ENCODE data around the gene PI4K2A.

DNA sequence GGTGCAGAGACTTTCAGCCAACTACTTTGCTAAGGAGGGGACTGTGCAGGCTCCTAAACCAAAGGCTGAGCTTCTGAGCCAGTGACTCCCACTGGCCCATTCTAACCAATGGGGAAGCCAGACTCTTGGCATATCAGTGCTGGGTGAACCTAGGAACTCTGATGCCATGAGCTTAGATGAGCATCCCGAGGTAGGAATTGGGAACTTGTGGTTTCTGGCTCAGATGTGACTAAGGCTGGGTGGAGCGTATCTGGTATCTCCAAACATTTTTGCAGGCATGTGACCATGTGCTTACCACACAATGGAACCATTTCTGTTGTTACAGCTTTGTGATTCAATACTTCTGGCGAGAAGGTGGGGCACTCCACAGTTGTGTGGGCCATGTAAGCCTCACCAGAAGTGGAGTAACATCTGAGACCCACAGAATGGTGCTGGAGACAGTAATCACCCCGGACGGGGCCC is 49.1 kb downstream of the PI4K2A start:
- TF ChIP-seq CBFB (CRISPR knock-in tag; IDR thresholded peaks at IDR 0.05): no peak
- TF ChIP-seq, protein P1, sequence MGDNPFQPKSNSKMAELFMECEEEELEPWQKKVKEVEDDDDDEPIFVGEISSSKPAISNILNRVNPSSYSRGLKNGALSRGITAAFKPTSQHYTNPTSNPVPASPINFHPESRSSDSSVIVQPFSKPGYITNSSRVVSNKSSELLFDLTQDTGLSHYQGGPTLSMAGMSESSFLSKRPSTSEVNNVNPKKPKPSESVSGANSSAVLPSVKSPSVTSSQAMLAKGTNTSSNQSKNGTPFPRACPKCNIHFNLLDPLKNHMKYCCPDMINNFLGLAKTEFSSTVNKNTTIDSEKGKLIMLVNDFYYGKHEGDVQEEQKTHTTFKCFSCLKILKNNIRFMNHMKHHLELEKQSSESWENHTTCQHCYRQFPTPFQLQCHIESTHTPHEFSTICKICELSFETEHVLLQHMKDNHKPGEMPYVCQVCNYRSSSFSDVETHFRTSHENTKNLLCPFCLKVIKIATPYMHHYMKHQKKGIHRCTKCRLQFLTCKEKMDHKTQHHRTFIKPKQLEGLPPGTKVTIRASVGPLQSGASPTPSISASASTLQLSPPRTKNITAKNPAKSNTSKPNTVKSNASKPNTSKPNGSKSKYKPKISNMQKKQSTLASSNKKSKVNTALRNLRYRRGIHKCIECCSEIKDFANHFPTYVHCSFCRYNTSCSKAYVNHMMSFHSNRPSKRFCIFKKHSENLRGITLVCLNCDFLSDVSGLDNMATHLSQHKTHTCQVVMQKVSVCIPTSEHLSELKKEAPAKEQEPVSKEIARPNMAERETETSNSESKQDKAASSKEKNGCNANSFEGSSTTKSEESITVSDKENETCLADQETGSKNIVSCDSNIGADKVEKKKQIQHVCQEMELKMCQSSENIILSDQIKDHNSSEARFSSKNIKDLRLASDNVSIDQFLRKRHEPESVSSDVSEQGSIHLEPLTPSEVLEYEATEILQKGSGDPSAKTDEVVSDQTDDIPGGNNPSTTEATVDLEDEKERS (CRISPR knock-in tag; IDR thresholded peaks at IDR 0.05): no peak
- no peak for TF ChIP-seq RFX5 (IDR thresholded peaks at IDR 0.05; ENCODE audit: low read depth, low read length)
- TF ChIP-seq CBX5 (CRISPR knock-in tag; IDR thresholded peaks at IDR 0.05; ENCODE audit: borderline replicate concordance): no peak
- no peak for TF ChIP-seq SALL2 (CRISPR knock-in tag; IDR thresholded peaks at IDR 0.05)
- TF ChIP-seq NFRKB (IDR thresholded peaks at IDR 0.05): no peak
- TF ChIP-seq ZNF460 (CRISPR knock-in tag; IDR thresholded peaks at IDR 0.05; ENCODE audit: borderline replicate concordance): no peak
- no peak for TF ChIP-seq ZNF775 (CRISPR knock-in tag; IDR thresholded peaks at IDR 0.05; ENCODE audit: borderline replicate concordance)
- TF ChIP-seq, protein P2, sequence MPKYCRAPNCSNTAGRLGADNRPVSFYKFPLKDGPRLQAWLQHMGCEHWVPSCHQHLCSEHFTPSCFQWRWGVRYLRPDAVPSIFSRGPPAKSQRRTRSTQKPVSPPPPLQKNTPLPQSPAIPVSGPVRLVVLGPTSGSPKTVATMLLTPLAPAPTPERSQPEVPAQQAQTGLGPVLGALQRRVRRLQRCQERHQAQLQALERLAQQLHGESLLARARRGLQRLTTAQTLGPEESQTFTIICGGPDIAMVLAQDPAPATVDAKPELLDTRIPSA (CRISPR knock-in tag; IDR thresholded peaks at IDR 0.05; ENCODE audit: borderline replicate concordance): no peak
- no peak for TF ChIP-seq EZH2 (conservative IDR thresholded peaks at IDR 0.05; ENCODE audit: low read depth, low read length)
- TF ChIP-seq HNF1A (IDR thresholded peaks at IDR 0.05; ENCODE audit: low read depth): no peak
- no peak for TF ChIP-seq HNF1A (CRISPR knock-in tag; IDR thresholded peaks at IDR 0.05; ENCODE audit: borderline replicate concordance)
- TF ChIP-seq ZNF10 (CRISPR knock-in tag; IDR thresholded peaks at IDR 0.05; ENCODE audit: borderline replicate concordance, low read depth): no peak
- TF ChIP-seq BCL3 (CRISPR knock-in tag; IDR thresholded peaks at IDR 0.05): no peak
